ENCODE measurements around the gene ENOX1. TPM values are rescaled to one million over a fixed set of nuclear protein-coding genes. Genes with fewer than 3 reads are reported as not detected.

The ENOX1 gene
- total RNA-seq, 1 experiment from 2014 or later, result 1.8 TPM

DNA sequence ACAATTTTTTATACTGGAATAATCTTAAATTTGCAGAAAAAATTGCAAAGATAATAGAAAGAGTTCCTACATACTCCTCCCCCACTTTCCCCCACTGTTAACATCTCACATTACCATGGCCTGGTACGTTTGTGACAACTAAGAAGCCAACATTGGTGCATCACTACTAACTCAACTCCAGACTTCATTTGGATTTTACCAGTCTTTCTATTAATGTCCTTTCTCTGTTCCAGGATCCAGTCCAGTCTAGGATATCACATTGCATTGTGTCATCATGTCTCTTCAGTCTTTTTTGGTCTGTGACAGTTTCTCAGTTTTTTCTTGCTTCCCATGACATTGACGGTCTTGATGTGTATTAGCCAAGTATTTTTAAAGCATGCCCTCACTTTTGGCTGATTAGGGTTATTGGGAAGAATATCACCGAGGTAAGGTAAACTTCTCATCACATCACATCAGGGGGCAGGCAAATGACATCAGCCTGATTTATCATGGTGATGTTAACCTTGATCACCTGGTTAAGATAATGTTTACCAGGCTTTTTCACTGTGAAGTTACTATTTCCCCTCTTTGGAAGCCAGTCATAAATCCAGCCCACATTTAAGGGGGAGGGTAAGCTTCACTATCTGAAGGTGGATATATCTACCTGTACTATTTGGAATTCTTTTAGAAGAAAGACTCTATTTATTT is 322.1 kb downstream of the ENOX1 start:
- Mint-ChIP-seq H3K4me3 (ENCODE audit: unreplicated experiment) (no peak overlapping the region), H3K4me1 (ENCODE audit: insufficient read depth, unreplicated experiment) (no peaks in the 10 kb centered on the region), H3K36me3 (ENCODE audit: insufficient read depth, unreplicated experiment) (no peaks in the 10 kb centered on the region), H3K27ac (ENCODE audit: low read depth, unreplicated experiment) (no peak overlapping the region), H3K9me3 (ENCODE audit: unreplicated experiment) (no peaks in the 10 kb centered on the region), H3K27me3 (ENCODE audit: insufficient read depth, unreplicated experiment) (no peaks in the 10 kb centered on the region)
- DNase-seq (ENCODE audit: unreplicated experiment), result no peak
- CTCF ChIA-PET, result interaction anchor here (0.6 kb wide), 1 partner anchor 230 kb away, joined by 6 read pairs; no protein-coding TSS in a partner anchor
- no TSS peak for BruUV-seq (replicated peaks)
- POLR2A ChIA-PET, result no interaction called here
- TF ChIP-seq, protein P1, sequence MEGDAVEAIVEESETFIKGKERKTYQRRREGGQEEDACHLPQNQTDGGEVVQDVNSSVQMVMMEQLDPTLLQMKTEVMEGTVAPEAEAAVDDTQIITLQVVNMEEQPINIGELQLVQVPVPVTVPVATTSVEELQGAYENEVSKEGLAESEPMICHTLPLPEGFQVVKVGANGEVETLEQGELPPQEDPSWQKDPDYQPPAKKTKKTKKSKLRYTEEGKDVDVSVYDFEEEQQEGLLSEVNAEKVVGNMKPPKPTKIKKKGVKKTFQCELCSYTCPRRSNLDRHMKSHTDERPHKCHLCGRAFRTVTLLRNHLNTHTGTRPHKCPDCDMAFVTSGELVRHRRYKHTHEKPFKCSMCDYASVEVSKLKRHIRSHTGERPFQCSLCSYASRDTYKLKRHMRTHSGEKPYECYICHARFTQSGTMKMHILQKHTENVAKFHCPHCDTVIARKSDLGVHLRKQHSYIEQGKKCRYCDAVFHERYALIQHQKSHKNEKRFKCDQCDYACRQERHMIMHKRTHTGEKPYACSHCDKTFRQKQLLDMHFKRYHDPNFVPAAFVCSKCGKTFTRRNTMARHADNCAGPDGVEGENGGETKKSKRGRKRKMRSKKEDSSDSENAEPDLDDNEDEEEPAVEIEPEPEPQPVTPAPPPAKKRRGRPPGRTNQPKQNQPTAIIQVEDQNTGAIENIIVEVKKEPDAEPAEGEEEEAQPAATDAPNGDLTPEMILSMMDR (IDR thresholded peaks at IDR 0.05; ENCODE audit: unreplicated experiment), result no peak
- intact Hi-C loops (cut with micrococcal nuclease), result no loop called here

DNA sequence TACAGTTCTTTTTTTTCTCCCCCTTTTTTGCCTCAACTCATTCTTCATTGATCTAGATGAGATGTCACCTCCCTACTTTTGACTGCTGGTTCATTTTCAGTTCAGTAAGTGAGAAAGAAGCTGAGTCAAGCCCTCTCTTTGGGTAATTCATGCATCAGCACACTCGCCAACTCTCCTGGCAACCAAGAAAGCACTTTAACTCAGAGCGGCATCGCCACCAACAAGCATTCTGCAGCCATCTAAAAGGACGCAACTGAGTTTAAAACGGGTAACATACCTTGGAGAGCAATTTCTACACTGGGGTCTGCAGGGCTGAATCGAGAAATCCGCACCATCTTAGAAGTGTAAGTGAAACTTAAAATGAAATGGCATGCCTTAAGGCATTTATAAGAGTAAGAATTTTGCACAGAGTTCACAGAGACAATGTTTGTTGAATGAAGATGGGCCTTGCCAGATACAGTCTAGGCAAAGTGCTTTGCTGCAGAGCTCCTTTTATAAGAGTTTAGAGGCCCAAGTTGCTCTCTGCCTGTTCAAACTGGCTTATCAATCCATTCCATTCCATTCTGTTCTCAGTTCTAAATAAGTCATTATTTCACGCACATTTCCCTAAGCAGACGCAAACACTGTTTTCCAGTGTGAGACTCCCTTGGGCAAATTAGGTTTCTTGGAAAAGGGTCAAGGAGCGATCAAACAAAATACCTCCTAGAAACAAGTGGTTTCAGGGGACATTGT is 338.0 kb downstream of the ENOX1 start:
- Mint-ChIP-seq H3K4me1 (ENCODE audit: insufficient read depth, unreplicated experiment) (no peaks in the 10 kb centered on the region), H3K36me3 (ENCODE audit: insufficient read depth, unreplicated experiment) (no peaks in the 10 kb centered on the region), H3K4me3 (ENCODE audit: unreplicated experiment) (no peak overlapping the region), H3K27ac (ENCODE audit: low read depth, unreplicated experiment) (no peak overlapping the region), H3K27me3 (ENCODE audit: insufficient read depth, unreplicated experiment) (no peaks in the 10 kb centered on the region), H3K9me3 (ENCODE audit: unreplicated experiment) (no peaks in the 10 kb centered on the region)
- BruUV-seq (replicated peaks), result no TSS peak
- TF ChIP-seq, protein P1 (IDR thresholded peaks at IDR 0.05; ENCODE audit: unreplicated experiment), result no peak
- POLR2A ChIA-PET, result interaction anchor here (0.6 kb wide), 1 partner anchor 1948 kb away, joined by 3 read pairs; no protein-coding TSS in a partner anchor
- CTCF ChIA-PET, result no interaction called here
- intact Hi-C loops (cut with micrococcal nuclease), result no loop called here
- DNase-seq (ENCODE audit: unreplicated experiment), result no peak

DNA sequence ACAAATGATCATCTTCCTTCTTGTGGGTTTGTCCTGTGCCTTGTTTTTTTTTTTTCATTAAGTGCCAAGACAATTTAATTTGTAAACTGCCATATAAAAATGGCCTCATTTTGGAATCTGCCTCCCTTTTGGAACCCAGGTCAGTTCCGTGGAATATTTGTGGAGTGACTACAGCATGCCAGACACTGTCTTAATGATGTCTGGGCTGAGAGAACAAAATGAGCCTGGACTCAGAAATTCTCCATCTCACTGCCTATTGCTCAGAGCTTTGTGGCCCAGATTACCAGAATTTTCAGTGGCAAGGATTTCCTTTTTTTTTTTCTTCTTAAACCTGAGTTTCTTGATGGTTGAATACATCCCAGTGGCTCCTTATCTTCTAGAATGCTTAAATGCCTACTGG is 340.6 kb downstream of the ENOX1 start:
- no peaks in the 10 kb centered on the region for H3K27me3 Mint-ChIP-seq (ENCODE audit: insufficient read depth, unreplicated experiment)
- no peaks in the 10 kb centered on the region for H3K36me3 Mint-ChIP-seq (ENCODE audit: insufficient read depth, unreplicated experiment)
- DNase-seq (ENCODE audit: unreplicated experiment), result no peak
- H3K4me1 Mint-ChIP-seq (ENCODE audit: insufficient read depth, unreplicated experiment), result no peaks in the 10 kb centered on the region
- no peaks in the 10 kb centered on the region for H3K9me3 Mint-ChIP-seq (ENCODE audit: unreplicated experiment)
- no peak overlapping the region for H3K4me3 Mint-ChIP-seq (ENCODE audit: unreplicated experiment)
- intact Hi-C loops (cut with micrococcal nuclease), result no loop called here
- POLR2A ChIA-PET, result interaction anchor here (0.6 kb wide), 1 partner anchor 370 kb away, joined by 5 read pairs; no protein-coding TSS in a partner anchor
- TF ChIP-seq, protein P1 (IDR thresholded peaks at IDR 0.05; ENCODE audit: unreplicated experiment), result no peak
- BruUV-seq (replicated peaks), result no TSS peak
- no peak overlapping the region for H3K27ac Mint-ChIP-seq (ENCODE audit: low read depth, unreplicated experiment)
- CTCF ChIA-PET, result interaction anchor here (0.5 kb wide), 1 partner anchor 358 kb away, joined by 4 read pairs; no protein-coding TSS in a partner anchor

DNA sequence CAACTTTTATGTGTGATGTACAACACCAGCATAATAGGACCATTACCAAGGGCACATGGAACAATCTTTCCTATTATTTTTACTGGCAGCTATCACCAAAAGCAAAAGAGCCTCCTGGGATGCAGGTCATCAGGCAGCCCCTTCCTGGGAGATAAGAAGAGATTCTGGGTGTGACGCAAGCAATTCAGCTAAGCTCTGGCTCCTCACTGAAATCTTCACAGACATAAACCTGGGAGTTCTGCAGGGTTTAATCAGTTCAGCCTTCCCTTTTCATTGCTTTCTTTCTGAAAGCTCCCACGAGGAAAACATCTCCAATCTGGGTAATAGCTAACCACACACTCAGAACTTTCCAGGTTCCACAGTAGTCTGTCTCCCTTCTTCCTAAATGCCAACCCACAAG is 341.1 kb downstream of the ENOX1 start:
- Mint-ChIP-seq H3K27ac (ENCODE audit: low read depth, unreplicated experiment) (no peak overlapping the region), H3K4me3 (ENCODE audit: unreplicated experiment) (no peak overlapping the region), H3K9me3 (ENCODE audit: unreplicated experiment) (no peaks in the 10 kb centered on the region), H3K4me1 (ENCODE audit: insufficient read depth, unreplicated experiment) (no peaks in the 10 kb centered on the region), H3K27me3 (ENCODE audit: insufficient read depth, unreplicated experiment) (no peaks in the 10 kb centered on the region), H3K36me3 (ENCODE audit: insufficient read depth, unreplicated experiment) (no peaks in the 10 kb centered on the region)
- intact Hi-C loops (cut with micrococcal nuclease), result no loop called here
- TF ChIP-seq, protein P1 (IDR thresholded peaks at IDR 0.05; ENCODE audit: unreplicated experiment), result no peak
- BruUV-seq (replicated peaks), result no TSS peak
- ChIA-PET CTCF (interaction anchor here (0.5 kb wide), 1 partner anchor 358 kb away, joined by 4 read pairs; no protein-coding TSS in a partner anchor), POLR2A (interaction anchor here (0.6 kb wide), 1 partner anchor 369 kb away, joined by 5 read pairs; no protein-coding TSS in a partner anchor)
- no peak for DNase-seq (ENCODE audit: unreplicated experiment)

All from MCF 10A (cell line).